Stimulated activated CD4-positive, alpha-beta T cell treated with anti-CD3 and anti-CD28 coated beads, Interleukin-4, amount 100 ng/mL, for 4 hours (primary cell): Measurements from ENCODE around the gene UQCR11.
A peak's percentile ranks its signal among the peaks of the same experiment; 100 is the strongest.
"Not testable (repeated sequence)": the region's sequence is repeated elsewhere in the genome, so short reads cannot be mapped to it uniquely, and the experiment has no call there.

Source experiments
- DNase-seq, 2 experiments: peaks; one replicate each; pipeline ENCODE4 v3.0.0-alpha.2; 2020

The UQCR11 gene

DNA sequence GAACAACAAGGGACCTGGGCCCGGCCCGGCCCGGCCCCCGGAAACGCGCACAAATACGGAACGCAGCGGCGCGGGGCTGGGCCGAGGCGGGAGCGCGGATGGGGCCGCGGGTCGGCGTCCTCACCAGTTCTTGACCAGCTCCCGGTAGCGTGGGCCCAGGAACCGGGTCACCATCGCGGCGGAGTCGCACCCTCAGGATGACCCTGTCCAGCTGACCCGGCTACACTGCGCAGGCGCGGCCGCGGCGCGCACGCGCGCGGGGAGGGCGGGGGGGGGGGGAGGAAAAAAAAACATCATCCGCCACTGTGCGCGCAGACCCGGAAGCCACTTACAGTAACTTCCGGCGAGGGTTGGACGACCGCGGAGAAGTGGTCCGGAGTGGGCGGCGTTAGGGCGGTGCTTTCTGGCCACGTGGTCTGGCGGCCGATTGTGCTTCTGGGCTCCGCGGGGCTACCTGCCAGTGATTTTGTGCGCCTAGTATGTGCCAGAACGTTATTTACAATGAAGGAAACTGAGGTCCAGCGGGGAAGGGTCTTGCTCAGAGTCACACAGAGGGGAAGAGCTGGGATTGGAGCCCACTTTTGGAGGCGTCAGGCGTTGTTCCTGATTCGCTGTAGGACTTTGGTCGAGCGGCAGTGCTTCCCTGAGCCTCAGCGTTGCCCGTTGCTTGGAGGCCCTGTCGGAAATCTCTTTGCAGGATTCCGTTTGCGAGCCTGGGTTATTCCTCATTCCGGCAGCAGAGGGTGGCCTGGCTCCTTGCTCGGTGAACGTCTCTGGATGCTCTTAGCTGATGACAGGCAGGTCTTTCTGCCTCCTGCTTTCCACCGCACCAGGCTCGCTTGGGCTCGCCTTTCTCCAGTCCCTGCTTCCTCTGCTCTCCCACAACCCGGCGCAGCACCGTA, at the start of gene UQCR11:
Gene UQCR11, minus strand, starts transcription at position 227 of the 902 bp plus-strand sequence. Its CDS starts 53 bp downstream, at position 174.
- peak; percentile 91 for DNase-seq

DNA sequence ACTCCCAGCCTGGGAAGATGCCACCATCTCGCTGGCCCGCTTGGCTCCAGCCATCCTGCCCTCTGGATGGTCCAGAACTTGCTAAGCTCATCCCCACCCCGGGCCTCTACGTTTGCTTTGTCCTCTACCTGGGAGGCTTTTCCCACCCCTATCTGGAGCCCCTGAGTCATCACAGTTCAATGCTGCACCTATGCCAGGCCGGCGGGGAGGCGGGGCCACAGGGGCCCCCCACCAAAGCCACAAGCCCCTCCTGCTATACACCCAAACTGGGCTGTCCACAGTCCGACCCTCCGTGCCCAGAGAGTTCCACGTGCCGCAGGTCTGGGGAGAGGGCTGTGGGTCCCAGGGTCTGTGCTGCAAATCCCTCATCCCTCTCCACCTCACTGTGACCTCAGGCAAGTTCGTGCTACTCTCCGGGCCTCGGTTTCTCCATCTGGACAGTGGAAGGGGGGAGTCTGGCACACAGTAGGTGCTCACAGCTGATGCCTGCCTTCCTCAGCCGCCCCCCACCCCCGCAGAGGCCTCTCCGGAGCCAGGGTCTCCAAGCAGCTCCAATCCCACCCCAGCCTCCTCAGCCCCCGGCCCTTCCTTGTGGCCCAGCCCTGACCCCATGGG, 49.0 kb upstream of the UQCR11 start:
- DNase-seq, result no peak

DNA sequence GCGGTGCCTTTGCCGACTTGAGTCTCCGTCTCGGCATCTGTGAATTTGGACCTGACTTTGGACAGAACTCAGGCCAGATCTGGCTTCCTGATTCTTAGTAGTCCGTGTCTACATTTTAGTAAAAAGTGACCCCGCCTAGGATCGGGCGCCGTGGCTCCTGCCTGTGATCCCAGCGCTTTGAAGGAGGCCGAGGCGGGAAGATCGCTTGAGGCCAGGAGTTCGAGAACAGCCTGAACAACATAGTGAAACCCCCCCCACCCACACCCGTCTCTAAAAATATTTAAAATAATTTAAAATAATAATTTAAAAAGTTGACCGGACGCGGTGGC, 48.0 kb upstream of the UQCR11 start:
- DNase-seq, result no peak

DNA sequence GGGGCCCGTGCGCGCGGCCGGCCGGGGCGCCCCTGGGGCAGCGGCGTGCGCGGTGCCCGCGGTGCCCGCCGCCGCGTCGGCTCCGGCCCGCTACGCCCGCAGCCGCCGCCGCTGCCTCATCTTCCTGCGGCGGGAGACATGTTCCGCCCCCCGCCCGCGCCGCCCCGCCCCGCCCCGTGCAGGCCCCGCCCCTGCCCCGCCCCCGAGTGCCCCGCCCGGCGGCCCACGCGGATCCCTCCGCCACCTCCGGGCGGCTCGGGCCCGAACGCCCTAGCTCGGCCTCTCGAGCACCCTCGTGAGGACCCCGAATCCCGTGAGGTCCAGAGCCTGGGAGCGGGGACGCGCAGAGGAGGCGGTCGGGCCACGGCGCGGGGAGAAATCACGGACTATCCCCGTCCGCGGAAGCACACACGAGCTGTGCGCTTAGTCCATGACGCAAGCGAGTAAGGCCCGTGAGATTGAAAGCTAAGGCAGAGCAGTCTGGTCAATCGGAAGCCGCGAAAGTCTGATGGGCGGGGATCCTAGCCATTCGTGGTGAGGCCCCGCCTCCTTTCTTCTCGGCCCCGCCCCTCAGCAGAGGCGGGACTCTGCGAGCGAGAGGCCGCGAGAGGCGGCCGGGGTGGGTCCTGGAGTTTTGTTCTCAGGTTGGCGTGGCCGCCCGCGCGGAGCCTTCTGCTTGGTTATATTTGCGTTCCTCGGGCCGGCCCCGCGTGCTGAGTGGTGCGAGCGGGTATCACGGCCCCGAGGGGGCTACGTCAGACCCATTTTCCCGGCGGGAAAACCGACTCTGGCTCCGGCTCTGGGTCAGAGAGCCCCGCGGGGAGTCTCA, 47.4 kb upstream of the UQCR11 start, which contains the start of gene TCF3:
Gene TCF3, minus strand, starts transcription at position 145 of the 829 bp plus-strand sequence. CDS start 2,367 bp downstream, outside the sequence.
- peak; percentile 98 for DNase-seq

DNA sequence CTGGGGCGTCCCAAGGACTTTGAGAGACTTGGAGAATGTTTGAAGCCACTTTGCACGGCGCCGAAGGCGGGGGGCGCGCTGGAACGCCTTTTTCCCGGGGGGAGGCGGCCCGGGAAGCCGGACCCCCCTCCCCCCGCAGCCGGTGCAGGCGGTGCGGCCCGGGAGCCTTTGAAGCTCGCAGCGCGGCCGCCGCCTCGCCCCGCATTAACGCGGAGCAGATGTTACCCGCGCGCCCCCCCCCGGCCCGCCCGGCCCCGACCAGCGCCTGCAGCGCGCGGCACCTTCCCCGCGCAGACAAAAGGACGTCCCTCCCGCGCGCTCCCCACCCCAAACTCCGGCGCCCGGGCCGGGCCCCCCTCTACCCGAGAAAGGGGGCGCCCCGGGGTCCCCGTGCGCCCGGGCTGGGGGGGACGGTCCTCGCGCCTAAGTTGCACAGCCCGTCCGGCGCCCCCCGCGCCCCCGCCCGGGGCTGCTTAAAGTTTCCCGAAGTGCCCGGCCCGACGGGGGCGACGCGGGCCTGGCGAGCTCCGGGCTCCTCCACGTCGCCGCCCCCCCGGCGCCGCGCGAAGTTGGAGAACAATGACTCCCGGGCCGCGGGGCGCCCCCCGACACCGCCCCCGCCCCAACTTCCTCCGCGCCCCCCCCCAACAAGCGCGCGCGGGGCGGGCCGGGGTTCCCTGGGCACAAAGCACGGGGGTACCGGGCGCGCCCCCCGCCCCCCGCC, 46.5 kb upstream of the UQCR11 start:
- peak; percentile 43 to 47 for DNase-seq

DNA sequence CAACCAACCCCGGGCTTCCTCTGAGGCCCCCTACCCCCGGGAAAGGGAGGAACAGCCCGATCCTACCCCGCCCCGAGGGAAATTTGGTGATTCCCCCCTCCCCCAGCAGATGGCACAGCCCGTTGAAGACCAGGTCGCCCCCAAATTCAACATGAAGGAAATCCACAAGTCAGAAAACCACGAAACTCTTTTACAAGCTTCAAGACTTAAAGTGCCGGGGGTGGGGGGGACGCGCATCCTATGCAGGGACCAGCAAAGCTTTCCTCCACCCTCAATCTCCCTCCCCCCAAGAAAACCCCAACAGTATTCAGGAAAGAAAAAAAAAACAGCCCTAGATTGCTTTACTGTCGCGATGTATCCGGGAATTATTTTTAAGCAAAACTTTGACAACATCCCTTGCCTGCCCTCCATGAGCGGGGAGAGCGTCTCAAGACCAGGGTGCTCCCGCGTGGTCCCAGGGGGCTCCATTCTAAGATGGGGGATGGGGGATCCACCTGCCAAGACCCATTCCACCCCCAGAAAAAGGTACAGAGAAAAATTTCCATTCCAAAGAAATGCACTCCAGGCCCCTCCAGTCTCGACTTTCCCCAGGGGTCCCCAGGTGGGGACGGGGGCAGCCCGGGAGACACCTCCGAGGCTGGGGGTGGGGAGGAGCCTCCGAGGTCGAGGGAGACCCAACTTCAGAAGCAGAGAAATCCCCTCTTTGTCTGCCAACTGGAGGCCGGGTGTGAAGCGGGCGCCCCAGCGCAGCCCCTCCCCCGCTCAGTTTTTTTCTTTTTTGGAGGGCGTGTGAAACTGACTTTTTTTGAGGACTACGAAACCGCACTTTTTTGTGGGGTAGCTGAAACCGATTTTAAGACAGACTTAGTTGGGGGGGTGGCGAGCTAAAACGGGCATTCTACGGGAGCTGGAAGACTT, 45.6 kb upstream of the UQCR11 start:
- DNase-seq, result peak; percentile 64 to 72

DNA sequence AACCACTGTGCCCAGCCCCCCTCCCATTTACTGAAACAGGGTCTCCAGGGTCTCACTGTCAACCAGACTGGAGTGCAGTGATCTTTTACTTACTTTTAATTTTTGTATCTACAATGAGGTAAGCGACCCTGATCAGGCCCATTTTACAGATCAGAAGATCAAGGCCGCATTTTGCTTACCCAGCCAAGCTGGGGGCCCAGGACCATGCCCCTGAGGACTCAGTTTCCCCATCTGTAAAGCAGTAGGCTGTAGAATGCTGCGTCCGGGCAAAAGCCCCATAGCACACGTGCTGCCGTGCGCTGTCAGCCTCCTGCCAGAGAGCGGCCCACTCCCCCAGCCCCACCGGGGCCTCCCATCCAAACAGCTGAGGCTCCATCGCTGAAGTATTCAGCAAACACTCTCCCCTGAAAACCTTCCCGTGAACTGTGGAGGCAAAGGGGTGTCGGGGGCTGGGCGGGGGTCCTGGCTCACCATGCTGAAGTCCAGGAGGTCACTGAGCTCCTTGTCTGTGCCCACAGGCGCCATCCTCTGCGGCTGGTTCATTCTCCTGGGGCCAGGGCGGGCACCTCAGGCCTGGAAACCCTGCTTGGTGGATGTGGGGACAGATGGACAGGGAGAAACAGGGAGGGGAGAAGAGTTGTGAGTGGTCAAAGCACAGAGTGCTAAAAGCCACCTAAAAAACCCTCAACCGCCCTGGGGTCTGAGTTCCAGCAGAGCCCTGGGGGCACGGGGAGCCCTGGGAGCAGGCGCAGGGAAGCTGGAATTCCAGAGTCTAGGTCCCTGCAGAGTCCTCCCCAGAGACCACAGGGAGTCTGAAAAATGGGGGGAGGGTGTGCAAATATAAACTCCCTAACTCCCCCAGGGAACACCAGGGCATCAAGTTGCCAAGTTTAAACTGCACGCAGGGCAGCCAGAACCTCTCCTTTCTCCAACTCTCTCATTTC, 44.7 kb upstream of the UQCR11 start:
- DNase-seq, result no peak

DNA sequence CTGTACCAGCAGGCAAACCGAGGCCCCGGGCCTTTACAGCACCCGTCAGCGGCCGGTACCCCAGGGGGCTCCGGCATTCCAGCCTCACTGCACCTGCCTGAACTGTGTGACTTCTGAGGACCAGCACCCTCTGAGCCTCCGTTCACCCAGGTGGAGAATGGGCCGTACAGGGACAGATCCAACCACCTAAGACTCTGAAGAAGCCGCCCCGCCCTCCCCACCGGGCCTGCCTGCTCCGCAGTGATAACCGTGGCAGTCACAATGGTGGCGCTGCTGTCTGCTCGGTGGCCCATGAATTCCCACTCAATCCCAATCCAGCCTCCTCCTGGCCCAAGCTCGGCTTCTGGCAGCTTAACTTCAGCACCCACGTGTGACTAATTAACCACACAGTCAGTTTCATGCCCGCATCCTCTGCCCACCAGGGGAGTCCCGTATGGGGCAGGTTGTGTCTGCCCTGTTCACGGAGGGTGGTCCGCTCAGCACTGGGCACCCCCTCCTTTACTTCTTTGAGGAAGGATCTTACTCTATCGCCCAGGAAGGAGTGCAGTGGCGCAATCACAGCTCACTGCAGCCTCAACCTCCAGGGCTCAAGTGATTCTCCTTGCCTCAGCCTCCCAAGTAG, 43.8 kb upstream of the UQCR11 start:
- DNase-seq, result no peak

DNA sequence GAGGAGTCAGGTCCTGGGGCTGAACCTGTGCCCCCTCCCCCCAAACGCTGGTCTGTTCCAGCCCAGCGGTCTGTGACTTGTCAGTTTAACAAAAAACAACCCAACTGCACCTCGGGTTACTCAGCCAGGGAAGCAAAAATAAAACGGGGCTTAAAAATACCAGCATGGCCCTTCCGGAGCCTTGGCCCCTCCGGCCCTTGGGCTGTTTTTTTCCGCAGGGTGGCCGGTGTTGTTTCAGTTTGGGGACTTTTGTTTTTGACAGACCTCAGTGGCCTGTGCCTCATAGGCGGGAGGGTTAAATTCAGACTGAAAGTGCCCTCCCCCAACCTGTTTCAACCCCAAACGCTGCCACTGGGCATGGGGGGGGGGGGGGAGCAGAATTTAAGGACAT, 43.2 kb upstream of the UQCR11 start:
- no peak for DNase-seq

DNA sequence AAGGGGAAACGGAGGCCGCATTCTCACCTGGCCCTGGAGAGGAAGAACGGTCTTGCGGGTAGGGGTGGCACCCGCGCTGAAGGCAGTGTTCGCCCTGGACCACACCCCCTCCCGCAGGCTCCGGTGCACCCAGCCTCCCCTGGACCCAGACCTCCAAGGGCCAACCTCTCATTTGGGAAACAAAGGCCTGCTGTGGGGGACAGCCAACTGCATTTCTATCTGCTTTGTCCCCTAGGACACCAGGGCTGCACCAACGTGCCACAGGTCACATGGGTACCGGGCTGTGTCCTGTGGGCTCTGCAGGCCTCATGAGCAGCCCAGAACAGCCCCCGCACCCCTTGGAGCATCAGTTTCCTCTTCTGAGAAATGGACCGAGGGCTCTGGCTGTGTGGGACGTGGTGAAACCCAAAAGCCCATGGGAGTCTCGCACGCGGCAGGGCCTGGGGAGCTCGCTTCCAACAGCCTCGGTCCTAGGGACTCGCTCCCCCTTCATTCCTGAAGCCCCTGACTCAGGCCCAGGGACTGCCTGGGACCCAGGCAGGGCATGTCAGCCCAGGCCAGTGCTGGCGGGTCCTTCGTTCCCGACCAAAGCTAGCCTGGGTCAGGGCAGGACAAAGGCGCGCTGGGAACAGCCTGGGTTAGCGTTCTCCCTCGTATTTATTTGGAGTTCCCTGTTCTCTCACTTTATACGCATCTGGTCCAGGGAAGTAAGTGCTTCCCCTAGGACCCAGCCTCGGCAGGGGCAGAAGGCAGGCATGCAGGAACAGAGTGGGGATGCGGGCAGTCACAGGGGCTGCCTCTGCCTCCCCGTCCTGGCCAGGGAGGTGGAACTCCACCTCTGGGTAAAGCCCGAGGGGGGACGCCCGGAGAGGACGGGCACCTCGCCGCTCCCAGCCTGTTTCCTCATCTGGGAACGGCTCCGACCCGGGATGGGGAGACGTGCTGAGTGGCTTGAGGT, 42.5 kb upstream of the UQCR11 start:
- no peak for DNase-seq

DNA sequence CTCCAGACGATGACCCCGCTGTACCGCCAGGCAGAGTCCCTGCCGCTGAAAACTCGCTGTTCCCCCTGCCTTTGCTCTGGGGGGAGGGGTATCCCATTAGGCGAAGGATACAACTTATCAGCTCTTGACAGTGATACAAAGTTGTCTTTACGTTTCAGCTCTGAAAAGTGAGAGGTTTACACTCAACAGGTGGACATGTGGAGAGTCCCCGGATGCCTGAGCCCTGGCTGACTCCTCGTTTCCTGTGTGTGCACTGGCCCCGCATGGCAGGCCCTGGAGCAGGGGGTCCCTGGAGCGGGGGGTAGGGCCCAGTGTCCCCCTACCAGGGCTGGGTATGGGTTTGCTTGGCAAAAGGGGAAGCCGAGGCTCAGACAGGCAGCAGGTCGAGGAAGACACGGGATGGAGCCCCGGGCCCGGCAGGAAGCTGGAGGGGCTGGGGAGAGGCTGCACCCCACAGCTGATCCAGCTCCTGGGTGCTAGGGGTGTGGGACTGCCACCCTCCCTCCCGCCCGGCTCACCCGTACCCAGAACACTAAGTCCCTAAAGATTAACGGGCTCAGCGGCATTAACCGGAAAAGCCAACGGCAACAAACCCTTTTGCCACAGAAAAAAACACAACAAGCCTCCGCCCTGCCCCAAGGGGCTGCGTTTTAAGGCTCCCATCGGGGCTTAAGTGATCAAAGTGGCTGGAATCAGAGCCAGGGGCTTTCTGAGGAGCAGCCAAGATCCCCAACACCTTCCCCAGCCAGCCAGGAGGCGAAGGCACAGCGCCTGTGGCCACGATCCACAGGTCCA, 41.6 kb upstream of the UQCR11 start:
- no peak for DNase-seq

DNA sequence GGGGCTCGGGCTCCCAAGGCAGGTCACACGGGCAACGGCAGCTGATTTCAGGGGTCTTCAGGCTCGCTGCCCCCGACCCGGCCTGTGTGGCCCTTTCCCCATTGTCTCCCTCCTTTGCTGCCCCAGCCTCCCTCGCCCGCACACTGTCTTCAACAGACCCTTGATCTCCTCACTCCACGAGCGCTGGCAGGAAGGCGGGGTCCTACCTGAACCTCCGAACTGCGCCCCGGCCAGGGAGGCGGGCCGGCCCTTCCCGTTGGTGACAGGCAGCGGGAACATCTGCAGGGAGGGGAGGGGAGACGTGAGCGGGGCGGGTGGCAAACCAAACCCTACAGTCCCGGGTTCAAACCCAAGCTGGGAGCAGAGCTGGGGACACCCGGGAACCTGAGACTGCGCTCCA, 40.9 kb upstream of the UQCR11 start:
- no peak for DNase-seq

DNA sequence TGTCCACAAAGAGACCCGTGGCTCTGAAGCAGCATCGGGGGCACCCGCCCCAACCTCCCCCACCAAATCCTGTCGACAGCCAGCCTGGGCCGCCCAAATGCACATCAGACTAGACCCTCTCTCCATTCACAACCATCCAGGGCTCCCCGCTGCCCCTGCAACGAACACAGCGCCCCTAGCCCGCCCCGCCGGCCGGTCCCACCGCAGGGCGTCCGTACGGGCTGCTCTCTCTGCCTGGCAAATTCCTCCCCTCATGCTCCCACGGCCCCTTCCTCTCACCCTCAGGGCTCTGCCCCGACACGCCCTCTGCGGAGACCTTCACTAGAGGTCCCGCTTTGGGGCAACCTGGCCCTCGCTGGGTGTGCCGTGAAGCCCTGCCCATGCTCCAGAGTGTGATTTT, 40.0 kb upstream of the UQCR11 start:
- DNase-seq, result no peak

DNA sequence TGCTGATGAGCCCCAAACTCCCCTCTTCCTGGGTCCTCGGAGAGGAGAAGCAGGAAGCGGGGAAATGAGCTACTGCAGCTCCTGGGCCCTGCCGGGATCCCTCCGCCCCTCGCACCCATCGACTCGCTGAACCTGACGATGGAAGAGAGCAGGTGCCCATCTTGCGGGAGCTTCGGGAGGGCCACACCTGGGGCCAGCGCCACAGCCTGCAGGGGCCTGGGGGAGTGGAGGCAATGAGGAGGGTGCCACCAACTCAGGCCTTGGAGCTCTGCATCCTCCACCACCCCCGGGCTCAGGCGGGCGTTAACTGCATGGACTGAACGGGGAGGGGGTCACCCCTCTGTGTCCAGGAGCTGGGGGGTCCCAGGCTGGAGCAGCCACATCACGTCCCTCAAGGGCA, 38.8 kb upstream of the UQCR11 start:
- no peak for DNase-seq

DNA sequence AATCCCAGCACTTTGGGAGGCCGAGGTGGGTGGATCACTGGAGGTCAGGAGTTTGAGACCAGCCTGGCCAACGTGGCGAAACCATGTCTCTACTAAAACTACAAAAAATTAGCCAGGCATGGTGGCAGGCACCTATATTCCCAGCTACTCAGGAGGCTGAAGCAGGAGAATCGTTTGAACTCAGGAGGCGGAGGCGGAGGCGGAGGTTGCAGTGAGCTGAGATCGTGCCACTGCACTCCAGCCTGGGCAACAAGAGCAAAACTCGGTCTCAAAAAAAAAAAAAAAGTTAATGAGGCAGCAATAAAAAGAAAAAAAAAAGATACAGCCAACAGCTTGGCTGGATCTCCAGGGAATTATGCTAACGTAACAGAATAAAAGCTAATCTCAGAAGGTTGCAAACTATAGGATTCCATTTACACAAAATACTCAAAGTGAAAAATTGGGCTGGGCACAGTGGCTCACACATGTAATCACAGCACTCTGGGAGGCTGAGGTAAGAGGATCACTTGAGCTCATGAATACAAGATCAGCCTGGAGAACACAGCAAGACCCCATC, 35.7 kb upstream of the UQCR11 start:
- not testable (repeated sequence) for DNase-seq

DNA sequence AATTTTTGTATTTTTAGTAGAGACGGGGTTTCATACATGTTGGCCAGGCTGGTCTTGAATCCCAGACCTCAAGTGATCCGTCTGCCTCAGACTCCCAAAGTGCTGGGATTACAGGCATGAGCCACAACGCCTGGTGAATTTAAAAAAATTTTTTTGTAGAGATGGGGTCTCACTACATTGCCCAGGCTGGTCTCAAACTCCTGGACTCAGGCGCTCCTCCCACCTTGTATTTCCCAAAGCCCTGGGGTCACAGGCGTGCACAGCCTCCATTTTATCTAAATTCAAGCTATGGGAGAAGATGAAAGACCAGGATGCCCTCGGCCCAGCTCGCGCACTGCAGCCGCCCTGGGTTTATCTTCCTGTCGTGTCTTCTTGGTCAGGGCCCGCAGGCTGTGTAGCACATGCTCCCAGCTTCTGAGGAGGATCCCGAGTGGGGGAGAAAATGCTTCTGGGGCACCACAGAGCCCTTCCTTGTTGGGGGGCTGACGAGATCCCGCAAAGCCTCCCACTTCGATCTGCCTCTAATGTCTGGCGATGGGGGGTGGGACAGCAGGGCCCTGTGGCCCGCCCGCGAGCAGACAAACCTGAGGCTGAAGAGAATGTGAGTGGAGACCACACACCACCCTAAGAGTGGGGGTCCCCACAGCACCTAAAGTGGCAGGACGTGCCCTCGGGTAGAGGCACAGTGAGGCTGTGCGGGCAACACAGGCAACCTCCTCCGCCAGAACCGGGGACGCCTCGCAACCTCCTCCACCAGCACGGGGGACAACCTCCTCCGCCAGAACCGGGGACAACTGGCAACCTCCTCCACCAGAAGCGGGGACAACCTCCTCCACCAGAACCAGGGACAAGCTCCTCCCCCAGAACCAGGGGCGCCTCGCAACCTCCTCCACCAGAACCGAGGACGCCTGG, 31.3 kb upstream of the UQCR11 start:
- DNase-seq, result no peak

DNA sequence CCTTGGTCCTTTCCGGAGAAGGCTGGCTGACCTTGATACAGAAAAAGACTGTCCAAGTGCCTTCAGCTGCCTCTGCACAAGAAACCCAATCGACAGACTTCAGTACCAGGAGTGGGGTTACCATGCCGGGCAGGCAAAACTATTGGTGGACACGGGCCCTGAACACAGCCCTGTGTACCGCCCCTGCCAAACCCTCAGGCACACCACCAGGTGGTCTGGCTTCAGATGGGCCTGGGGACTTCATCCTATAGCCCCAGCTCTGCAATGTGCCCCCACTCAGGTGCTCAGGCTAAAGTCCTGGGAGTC, 29.6 kb upstream of the UQCR11 start:
- DNase-seq, result no peak
